ENCODE measurements around the gene IRF3. TPM values are rescaled to one million over a fixed set of nuclear protein-coding genes. Genes with fewer than 3 reads are reported as not detected.

The IRF3 gene
- total RNA-seq: 41.1 and 41.2 TPM in 2 replicates

GRCh38 chr19:49665351-49666119 is at the start of gene IRF3, which contains the start of gene BCL2L12:
Gene IRF3, minus strand, starts transcription at chr19:49665857. Its CDS starts 1,019 bp downstream, at chr19:49664838.
Gene BCL2L12, plus strand, starts transcription at chr19:49665933. Its CDS starts 760 bp downstream, at chr19:49666693.

GRCh38 chr19:49690656-49691242 is 25.1 kb upstream of the IRF3 start, which contains the start of gene CPT1C:
Gene CPT1C, plus strand, starts transcription at chr19:49691116. Its CDS starts 1,137 bp downstream, at chr19:49692253.

GRCh38 chr19:49689133-49690078 is 23.7 kb upstream of the IRF3 start, which contains the start of gene ADM5:
Gene ADM5, plus strand, starts transcription at chr19:49689594. Its CDS starts 244 bp downstream, at chr19:49689838.

GRCh38 chr19:49677231-49677900 is 11.7 kb upstream of the IRF3 start, which contains the start of gene PRMT1:
Gene PRMT1, plus strand, starts transcription at chr19:49677271. Its CDS starts 10 bp downstream, at chr19:49677281.

GRCh38 chr19:49641688-49642491 is 23.8 kb downstream of the IRF3 start, which contains the start of gene SCAF1:
Gene SCAF1, plus strand, starts transcription at chr19:49642209. Its CDS starts 2,818 bp downstream, at chr19:49645027.

GRCh38 chr19:49640113-49640898 is 25.4 kb downstream of the IRF3 start, which contains the start of gene RRAS:
Gene RRAS, minus strand, starts transcription at chr19:49640143. Its CDS starts 45 bp downstream, at chr19:49640098.

Small RNAs within 50 kb of the gene (small RNA-seq; reads per million reads assigned to genes)
- gene MIR5088: not detected

Other genes starting within 250 kb of the IRF3 start
- gene PTH2, start 242.4 kb downstream of the IRF3 start, total RNA-seq: not detected in 2 replicates
- gene GFY, start 240.5 kb downstream of the IRF3 start, total RNA-seq: not detected in 2 replicates
- gene SLC17A7, start 224.3 kb downstream of the IRF3 start, total RNA-seq: under 0.01 TPM in 1 of 2 replicates, not detected in the other
- gene PIH1D1, start 214.0 kb downstream of the IRF3 start, total RNA-seq: 51.5 and 111 TPM in 2 replicates
- gene ALDH16A1, start 212.6 kb downstream of the IRF3 start, total RNA-seq: 28.9 and 34.8 TPM in 2 replicates
- 2.4 and 3.1 TPM in 2 replicates for gene FLT3LG, start 191.6 kb downstream of the IRF3 start, total RNA-seq
- gene RPL13A, start 178.2 kb downstream of the IRF3 start, total RNA-seq: 1,873 and 2,063 TPM in 2 replicates
- gene RPS11, start 169.4 kb downstream of the IRF3 start, total RNA-seq: 2,409 and 3,161 TPM in 2 replicates
- gene FCGRT, start 153.2 kb downstream of the IRF3 start, total RNA-seq: 44.5 and 54.9 TPM in 2 replicates
- 119 and 136 TPM in 2 replicates for gene RCN3, start 137.9 kb downstream of the IRF3 start, total RNA-seq
- gene NOSIP, start 85.3 kb downstream of the IRF3 start, total RNA-seq: 69.1 and 78.6 TPM in 2 replicates
- gene PRRG2, start 84.5 kb downstream of the IRF3 start, total RNA-seq: 1.9 and 3.1 TPM in 2 replicates
- gene PRR12, start 74.7 kb downstream of the IRF3 start, total RNA-seq: 5.7 and 6.7 TPM in 2 replicates
- gene RRAS, start 25.7 kb downstream of the IRF3 start, total RNA-seq: 32.8 and 34.7 TPM in 2 replicates
- gene SCAF1, start 23.6 kb downstream of the IRF3 start, total RNA-seq: 24.9 and 26.7 TPM in 2 replicates
- 11.2 and 14.4 TPM in 2 replicates for gene BCL2L12, start 76 bp upstream of the IRF3 start, total RNA-seq
- 221 and 270 TPM in 2 replicates for gene PRMT1, start 11.4 kb upstream of the IRF3 start, total RNA-seq
- gene ADM5, start 23.7 kb upstream of the IRF3 start, total RNA-seq: 0.72 and 0.80 TPM in 2 replicates
- 7.5 and 13.3 TPM in 2 replicates for gene CPT1C, start 25.3 kb upstream of the IRF3 start, total RNA-seq
- not detected in 2 replicates for gene TSKS, start 97.4 kb upstream of the IRF3 start, total RNA-seq
- 81.3 and 98.0 TPM in 2 replicates for gene AP2A1, start 101.1 kb upstream of the IRF3 start, total RNA-seq
- gene FUZ, start 147.4 kb upstream of the IRF3 start, total RNA-seq: 11.4 and 12.2 TPM in 2 replicates
- gene MED25, start 152.4 kb upstream of the IRF3 start, total RNA-seq: 26.1 and 29.3 TPM in 2 replicates
- gene PTOV1, start 185.3 kb upstream of the IRF3 start, total RNA-seq: 48.3 and 58.9 TPM in 2 replicates
- 46.3 and 47.3 TPM in 2 replicates for gene PNKP, start 201.7 kb upstream of the IRF3 start, total RNA-seq
- 11.6 and 14.4 TPM in 2 replicates for gene AKT1S1, start 211.5 kb upstream of the IRF3 start, total RNA-seq
- gene TBC1D17, start 211.8 kb upstream of the IRF3 start, total RNA-seq: 10.3 and 12.1 TPM in 2 replicates
- 1.1 and 2.1 TPM in 2 replicates for gene IL4I1, start 231.0 kb upstream of the IRF3 start, total RNA-seq

Measured in thoracic aorta endothelial cell (primary cell).